ENCODE data around the gene SLFN11. TPM values are rescaled to one million over a fixed set of nuclear protein-coding genes. Genes with fewer than 3 reads are reported as not detected.

Gene SLFN11, protein sequence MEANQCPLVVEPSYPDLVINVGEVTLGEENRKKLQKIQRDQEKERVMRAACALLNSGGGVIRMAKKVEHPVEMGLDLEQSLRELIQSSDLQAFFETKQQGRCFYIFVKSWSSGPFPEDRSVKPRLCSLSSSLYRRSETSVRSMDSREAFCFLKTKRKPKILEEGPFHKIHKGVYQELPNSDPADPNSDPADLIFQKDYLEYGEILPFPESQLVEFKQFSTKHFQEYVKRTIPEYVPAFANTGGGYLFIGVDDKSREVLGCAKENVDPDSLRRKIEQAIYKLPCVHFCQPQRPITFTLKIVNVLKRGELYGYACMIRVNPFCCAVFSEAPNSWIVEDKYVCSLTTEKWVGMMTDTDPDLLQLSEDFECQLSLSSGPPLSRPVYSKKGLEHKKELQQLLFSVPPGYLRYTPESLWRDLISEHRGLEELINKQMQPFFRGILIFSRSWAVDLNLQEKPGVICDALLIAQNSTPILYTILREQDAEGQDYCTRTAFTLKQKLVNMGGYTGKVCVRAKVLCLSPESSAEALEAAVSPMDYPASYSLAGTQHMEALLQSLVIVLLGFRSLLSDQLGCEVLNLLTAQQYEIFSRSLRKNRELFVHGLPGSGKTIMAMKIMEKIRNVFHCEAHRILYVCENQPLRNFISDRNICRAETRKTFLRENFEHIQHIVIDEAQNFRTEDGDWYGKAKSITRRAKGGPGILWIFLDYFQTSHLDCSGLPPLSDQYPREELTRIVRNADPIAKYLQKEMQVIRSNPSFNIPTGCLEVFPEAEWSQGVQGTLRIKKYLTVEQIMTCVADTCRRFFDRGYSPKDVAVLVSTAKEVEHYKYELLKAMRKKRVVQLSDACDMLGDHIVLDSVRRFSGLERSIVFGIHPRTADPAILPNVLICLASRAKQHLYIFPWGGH
- 4.9 to 7.3 TPM (median 5.3 TPM) in 5 replicates for total RNA-seq (2022; extraction: Qiagen RNA extraction; ENCODE audit: low read depth)

GRCh38 chr17:35373534-35373983 is at the start of gene SLFN11:
Gene SLFN11 (minus strand): TSS chr17:35373621. CDS start chr17:35363807, 9,814 bp downstream.

Other genes starting within 250 kb of the SLFN11 start
- gene NLE1, start 231.3 kb downstream of the SLFN11 start, total RNA-seq (2022; extraction: Qiagen RNA extraction; ENCODE audit: low read depth) = 28.5 to 40.5 TPM (median 37.8 TPM) in 5 replicates
- not detected in 5 replicates for gene UNC45B, start 225.8 kb downstream of the SLFN11 start, total RNA-seq (2022; extraction: Qiagen RNA extraction; ENCODE audit: low read depth)
- gene SLC35G3, start 179.2 kb downstream of the SLFN11 start, total RNA-seq (2022; extraction: Qiagen RNA extraction; ENCODE audit: low read depth) = not detected in 5 replicates
- gene SLFN5, start 130.5 kb downstream of the SLFN11 start, total RNA-seq (2022; extraction: Qiagen RNA extraction; ENCODE audit: low read depth) = 2.0 to 3.3 TPM (median 2.8 TPM) in 5 replicates
- 0.06 to 0.12 TPM in 2 of 5 replicates, not detected in the others for gene SLFN12, start 58.9 kb upstream of the SLFN11 start, total RNA-seq (2022; extraction: Qiagen RNA extraction; ENCODE audit: low read depth)
- gene SLFN13, start 75.1 kb upstream of the SLFN11 start, total RNA-seq (2022; extraction: Qiagen RNA extraction; ENCODE audit: low read depth) = 3.1 to 4.4 TPM (median 3.6 TPM) in 5 replicates
- gene SLFN12L, start 164.1 kb upstream of the SLFN11 start, total RNA-seq (2022; extraction: Qiagen RNA extraction; ENCODE audit: low read depth) = 0.05 TPM in 1 of 5 replicates, not detected in the others
- gene SLFN14, start 187.2 kb upstream of the SLFN11 start, total RNA-seq (2022; extraction: Qiagen RNA extraction; ENCODE audit: low read depth) = not detected in 5 replicates
- gene PEX12, start 204.9 kb upstream of the SLFN11 start, total RNA-seq (2022; extraction: Qiagen RNA extraction; ENCODE audit: low read depth) = 6.0 to 7.8 TPM (median 7.5 TPM) in 5 replicates
- gene AP2B1, start 213.7 kb upstream of the SLFN11 start, total RNA-seq (2022; extraction: Qiagen RNA extraction; ENCODE audit: low read depth) = 123 to 148 TPM (median 144 TPM) in 5 replicates

Measured in A549 treated with RU486 at 1 μM for 4 hours (cell line).